Stimulated activated CD8-positive, alpha-beta memory T cell treated with anti-CD3 and anti-CD28 coated beads, Interleukin-15, amount 100 ng/mL, for 1 hour (primary cell): ENCODE data around the gene PIGV.

Experiments used
- DNase-seq: peaks from one replicate; pipeline ENCODE4 v3.0.0-alpha.2; 2020; ENCODE audit warnings: low read depth

The PIGV gene

GRCh38 chr1:26787706-26788514 lies at the start of gene PIGV:
TSS of gene PIGV (plus strand) at chr1:26787950. CDS start at chr1:26790816, 2,866 bp downstream.
- peak; percentile 69 for DNase-seq

GRCh38 chr1:26739329-26739914 lies 48.3 kb upstream of the PIGV start:
- DNase-seq: no peak

- DNase-seq: no peak
Observed at GRCh38 chr1:26740023-26740634, 47.6 kb upstream of the PIGV start.

- no peak for DNase-seq
Observed at GRCh38 chr1:26740952-26741351, 46.8 kb upstream of the PIGV start.

- DNase-seq: no peak
Observed at GRCh38 chr1:26743426-26744059, 44.2 kb upstream of the PIGV start.

- DNase-seq: peak; percentile 58
Observed at GRCh38 chr1:26744075-26744959, 43.4 kb upstream of the PIGV start.

- DNase-seq: no peak
Observed at GRCh38 chr1:26745191-26745590, 42.6 kb upstream of the PIGV start.

GRCh38 chr1:26747048-26747447 lies 40.7 kb upstream of the PIGV start:
- no peak for DNase-seq

GRCh38 chr1:26748351-26748750 lies 39.4 kb upstream of the PIGV start:
- DNase-seq: no peak

GRCh38 chr1:26749458-26749857 lies 38.3 kb upstream of the PIGV start:
- DNase-seq: no peak

GRCh38 chr1:26750428-26750827 lies 37.3 kb upstream of the PIGV start:
- DNase-seq: no peak

GRCh38 chr1:26752519-26752918 lies 35.2 kb upstream of the PIGV start:
- no peak for DNase-seq

- no peak for DNase-seq
Observed at GRCh38 chr1:26754086-26754874, 33.5 kb upstream of the PIGV start.

- no peak for DNase-seq
Observed at GRCh38 chr1:26758358-26758757, 29.4 kb upstream of the PIGV start.

- no peak for DNase-seq
Observed at GRCh38 chr1:26759531-26759930, 28.2 kb upstream of the PIGV start.

- no peak for DNase-seq
Observed at GRCh38 chr1:26761217-26761616, 26.5 kb upstream of the PIGV start.

- no peak for DNase-seq
Observed at GRCh38 chr1:26767714-26768113, 20.0 kb upstream of the PIGV start.

GRCh38 chr1:26768755-26769154 lies 19.0 kb upstream of the PIGV start:
- no peak for DNase-seq

- DNase-seq: no peak
Observed at GRCh38 chr1:26771285-26771642, 16.5 kb upstream of the PIGV start.

- DNase-seq: no peak
Observed at GRCh38 chr1:26771643-26772321, 16.0 kb upstream of the PIGV start.
